ENCODE data around the gene ANAPC2.

Gene ANAPC2

DNA sequence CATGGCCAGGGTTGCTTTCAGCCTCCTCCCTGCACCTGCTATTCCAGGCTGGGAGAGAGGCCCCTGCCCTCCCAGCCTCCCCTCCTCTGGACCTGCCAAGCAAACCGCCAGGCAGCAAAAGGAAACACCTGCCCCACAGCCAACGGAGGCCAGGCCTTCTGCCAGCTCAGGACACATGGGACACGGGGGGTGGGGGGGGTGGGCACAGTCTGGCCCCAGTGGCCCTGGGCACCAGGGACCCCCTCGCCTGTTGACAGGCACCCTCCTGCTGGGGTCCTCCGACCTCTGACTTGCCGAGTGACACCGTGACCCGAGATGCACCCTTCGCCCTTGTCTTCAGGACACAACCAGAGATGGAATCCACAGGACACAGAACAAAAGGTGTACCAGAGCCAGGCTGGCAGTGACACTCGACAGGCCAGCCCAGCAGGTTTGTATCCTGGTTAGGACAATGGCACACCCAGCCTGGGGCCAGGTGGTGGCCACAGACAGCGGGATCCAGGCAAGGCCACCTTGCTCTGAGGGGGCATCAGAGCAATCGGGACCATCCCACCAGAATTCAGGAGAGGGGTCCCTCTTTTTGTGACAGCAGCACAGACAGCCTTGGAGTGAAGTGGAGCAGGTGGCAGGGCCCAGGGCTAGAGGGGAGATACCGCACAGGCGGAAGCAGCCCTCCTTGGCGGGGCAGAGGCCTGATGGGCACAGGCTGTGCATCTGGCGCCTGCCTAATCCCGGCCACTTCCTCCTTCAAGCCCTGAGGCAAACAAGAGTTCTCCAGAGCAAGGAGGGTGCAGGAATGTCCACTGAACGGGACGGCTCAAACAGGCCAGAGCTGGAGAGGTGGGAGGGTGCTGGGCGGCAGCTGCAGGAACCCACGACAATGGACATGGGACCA is 15.2 kb downstream of the ANAPC2 start:
- DNase-seq = no peak

- no peak for DNase-seq
Observed at GRCh38 chr9:137171149-137171900, 17.0 kb downstream of the ANAPC2 start.

GRCh38 chr9:137170486-137171148 is 17.7 kb downstream of the ANAPC2 start:
- DNase-seq = no peak

- DNase-seq = no peak
Observed at GRCh38 chr9:137169896-137170358, 18.4 kb downstream of the ANAPC2 start, which contains the start of gene LRRC26. LRRC26 (minus strand) TSS chr9:137170051; CDS start chr9:137169943, 108 bp downstream.

DNA sequence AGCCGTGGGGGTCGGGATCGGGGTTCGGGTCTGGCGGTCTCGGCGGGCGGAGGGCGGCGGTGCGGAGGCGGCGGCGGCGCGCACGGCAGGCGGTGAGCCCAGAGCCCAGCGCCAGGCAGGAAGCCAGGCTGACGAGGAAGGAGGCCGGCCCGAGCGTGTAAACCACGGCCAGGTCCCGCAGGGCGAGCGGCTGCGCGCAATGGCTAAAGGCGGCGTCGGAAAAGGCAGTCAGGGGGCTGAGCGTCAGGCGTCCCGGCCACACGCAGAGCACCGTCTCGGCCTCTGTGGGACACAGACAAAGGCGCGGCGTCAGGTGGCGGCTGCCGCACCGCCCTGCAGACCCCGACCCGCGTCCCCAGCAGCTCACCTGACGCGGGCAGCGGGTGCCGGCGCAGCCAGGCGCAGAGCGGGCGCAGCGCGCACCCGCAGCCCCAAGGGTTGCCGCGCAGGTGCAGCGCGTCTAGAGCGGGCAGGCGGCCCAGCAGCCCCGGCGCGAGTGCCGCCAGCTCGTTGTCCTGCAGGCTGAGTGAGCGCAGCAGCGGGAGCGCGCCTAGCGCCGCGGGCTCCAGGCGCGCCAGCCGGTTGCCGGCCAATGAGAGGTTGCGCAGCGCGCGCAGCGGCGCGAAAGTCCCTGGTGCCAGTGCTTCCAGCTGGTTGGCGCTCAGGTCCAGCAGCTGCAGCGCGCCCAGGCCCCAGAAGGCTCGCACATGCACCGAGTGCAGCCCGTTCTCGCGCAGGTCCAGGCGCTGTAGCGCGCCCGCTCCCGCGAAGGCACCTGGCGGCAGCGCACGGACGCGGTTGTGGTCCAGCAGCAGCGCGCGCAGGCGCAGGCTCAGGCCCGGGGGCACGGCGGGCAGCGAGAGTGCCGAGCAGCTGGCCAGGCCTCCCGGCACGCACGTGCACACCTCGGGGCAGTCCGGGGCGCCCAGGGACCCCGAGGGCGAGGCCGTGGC is 19.2 kb downstream of the ANAPC2 start:
- DNase-seq = no peak

DNA sequence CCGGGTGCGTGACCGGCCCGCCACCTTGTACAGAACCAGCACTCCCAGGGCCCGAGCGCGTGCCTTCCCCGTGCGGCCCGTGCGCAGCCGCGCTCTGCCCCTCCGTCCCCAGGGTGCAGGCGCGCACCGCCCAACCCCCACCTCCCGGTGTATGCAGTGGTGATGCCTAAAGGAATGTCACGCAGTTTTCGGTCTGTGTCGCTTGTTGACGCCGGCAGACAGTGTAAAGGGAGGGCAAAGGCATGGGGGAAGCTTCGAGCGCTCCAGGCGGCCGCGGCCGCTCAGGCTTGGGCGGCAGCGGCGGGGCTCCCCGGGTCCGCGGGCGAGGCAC is 19.8 kb downstream of the ANAPC2 start:
- DNase-seq = no peak

GRCh38 chr9:137167747-137168572 is 20.4 kb downstream of the ANAPC2 start:
- no peak for DNase-seq

GRCh38 chr9:137167277-137167746 is 21.0 kb downstream of the ANAPC2 start:
- no peak for DNase-seq

GRCh38 chr9:137166380-137167229 is 21.8 kb downstream of the ANAPC2 start:
- DNase-seq = no peak

DNA sequence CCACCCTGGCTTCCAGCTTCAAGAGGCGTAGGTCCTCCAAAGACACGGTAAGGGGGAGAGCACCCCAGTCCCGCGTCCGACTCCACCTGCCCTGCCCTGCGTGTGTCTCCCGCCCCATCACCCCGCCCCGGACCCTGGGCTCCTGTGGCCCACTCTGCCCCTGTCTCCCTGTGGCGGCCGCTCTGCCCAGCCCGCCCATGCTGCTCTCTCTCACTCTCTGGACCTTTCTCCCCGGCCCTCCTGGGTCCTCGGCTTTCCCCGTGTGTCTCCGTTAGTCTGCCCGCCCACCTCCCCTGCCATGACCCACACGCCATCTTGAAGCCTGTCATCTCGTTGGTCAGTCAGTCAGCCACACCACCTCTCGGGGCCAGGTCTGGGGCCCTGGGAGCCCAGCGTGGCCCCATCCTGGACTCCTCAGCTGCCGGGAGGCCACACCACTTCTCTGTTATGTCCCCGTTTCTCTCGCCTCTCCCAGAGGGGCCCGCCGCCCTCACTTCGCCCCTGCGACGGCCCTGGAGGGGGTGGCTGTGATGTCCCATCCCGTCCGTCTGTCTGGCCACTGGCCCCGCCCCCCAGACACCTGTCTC is 23.0 kb downstream of the ANAPC2 start:
- no peak for DNase-seq

GRCh38 chr9:137164370-137165249 is 23.8 kb downstream of the ANAPC2 start:
- no peak for DNase-seq

- no peak for DNase-seq
Observed at GRCh38 chr9:137163805-137164204, 24.6 kb downstream of the ANAPC2 start.

GRCh38 chr9:137163365-137163715 is 25.0 kb downstream of the ANAPC2 start:
- DNase-seq = no peak

GRCh38 chr9:137162505-137163364 is 25.6 kb downstream of the ANAPC2 start:
- no peak for DNase-seq

DNA sequence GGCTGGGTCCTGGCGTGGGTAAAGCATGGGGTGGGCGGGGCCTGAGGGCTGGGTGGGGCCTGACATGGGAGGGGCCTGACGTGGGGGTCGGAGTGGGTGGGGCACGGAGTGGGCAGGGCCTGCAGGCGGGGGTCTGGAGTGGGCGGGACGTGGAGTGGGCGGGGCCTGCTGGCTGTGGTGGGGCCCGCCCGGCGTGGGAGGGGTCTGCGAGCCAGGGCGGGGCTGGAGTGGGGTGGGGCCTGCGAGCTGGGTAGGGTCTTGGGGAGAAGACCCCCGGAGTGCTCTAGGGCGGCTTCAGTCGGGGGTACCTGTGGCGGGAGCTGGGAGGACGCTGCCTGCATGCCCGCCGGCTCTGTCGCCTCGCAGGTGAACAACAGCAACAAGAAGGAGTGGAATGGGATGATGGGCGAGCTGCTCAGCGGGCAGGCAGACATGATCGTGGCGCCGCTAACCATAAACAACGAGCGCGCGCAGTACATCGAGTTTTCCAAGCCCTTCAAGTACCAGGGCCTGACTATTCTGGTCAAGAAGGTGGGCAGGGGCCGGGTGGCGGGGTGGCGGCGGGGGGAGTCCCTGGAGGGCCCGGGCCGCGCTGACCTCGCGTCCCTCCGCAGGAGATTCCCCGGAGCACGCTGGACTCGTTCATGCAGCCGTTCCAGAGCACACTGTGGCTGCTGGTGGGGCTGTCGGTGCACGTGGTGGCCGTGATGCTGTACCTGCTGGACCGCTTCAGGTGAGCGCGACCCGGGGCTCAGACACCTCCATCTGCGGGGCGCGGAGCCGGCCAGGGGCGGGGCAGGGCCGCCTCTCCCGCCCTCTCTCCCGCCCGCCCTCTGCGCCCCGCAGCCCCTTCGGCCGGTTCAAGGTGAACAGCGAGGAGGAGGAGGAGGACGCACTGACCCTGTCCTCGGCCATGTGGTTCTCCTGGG is 26.5 kb downstream of the ANAPC2 start:
- no peak for DNase-seq

- no peak for DNase-seq
Observed at GRCh38 chr9:137160716-137161557, 27.4 kb downstream of the ANAPC2 start.
